Activated CD4-positive, alpha-beta T cell treated with anti-CD3 and anti-CD28 coated beads for 1 hour (primary cell): ENCODE results near the gene NECAB3.
A peak's percentile ranks its signal among the peaks of the same experiment; 100 is the strongest.
"Not testable (repeated sequence)": the region's sequence is repeated elsewhere in the genome, so short reads cannot be mapped to it uniquely, and the experiment has no call there.

Source experiments
- DNase-seq: peaks from one replicate; pipeline ENCODE4 v3.0.0-alpha.2; 2020

Gene NECAB3

GRCh38 chr20:33674294-33675135, at the start of gene NECAB3:
NECAB3 (minus strand) TSS chr20:33674428; CDS start chr20:33674352, 76 bp downstream.
- no peak for DNase-seq

DNA sequence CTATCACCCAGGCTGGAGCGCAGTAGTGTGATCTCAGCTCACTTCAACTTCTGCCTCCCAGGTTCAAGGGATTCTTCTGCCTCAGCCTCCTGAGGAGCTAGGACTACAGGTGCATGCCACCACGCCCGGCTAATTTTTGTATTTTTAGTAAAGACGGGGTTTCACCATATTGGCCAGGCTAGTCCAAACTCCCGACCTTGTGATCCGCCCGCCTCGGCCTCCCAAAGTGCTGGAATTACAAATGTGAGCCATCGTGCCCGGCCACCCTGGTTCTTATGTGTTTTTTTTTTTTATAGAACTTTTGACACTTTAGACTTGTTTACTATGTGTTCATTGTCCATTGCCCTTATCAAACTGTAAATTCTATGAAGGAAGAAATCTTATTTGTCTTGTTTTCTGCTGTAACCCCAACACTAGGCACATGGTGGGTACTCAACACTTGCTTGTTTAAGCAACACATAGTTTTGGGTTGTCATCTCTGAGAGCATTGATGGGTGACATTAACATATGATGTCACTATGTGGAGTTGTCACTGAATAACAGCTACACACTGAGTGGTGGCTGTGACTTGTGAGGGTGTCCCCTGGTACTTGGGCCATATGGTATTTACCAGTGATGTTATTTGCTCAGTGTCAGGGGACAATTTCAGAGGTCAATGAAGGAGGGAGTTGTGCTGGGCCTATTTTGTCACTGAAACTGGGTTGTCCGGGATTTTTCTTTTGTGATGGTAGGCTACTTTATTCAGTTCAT, 47.3 kb upstream of the NECAB3 start:
- DNase-seq = no peak

DNA sequence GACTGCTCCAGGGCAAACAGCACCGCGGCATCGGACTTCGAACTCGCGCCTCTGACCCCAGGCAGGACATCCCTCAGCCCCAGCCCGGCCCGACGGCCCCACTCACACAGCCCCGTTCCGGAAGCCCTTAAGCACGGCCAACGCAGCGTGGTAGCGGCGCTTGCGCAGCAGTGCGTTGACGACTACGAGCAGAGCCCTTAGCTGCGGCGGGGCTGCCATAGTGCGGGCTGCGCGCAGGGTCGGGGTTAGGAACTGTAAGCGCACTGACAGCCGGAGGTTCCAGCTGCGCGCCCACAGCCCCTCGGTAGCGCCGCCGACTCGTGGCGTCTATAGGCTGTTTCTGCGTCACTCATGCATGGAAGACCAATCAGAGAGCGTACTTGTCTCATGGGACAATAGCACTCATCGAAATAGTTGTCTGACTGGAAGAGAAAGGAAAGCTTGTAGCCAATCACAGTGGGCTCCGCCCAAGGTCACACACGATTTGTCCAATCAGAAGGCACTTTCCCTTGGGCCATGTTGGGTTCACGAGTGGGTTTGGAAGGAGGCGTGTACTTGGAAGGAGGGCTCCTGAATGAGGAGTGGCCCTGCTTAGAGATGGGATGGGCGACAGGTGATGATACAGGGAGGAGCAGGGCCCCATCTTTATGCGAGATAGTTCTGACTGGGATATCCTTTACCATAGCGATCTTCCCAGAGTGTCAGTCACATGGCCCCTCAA, 45.9 kb upstream of the NECAB3 start, which contains the start of gene PXMP4:
Gene PXMP4 (minus strand): TSS at position 322 of the 721 bp plus-strand sequence. CDS start 103 bp downstream, at position 219.
- DNase-seq = peak; percentile 78

GRCh38 chr20:33719277-33719988, 45.2 kb upstream of the NECAB3 start:
- no peak for DNase-seq

DNA sequence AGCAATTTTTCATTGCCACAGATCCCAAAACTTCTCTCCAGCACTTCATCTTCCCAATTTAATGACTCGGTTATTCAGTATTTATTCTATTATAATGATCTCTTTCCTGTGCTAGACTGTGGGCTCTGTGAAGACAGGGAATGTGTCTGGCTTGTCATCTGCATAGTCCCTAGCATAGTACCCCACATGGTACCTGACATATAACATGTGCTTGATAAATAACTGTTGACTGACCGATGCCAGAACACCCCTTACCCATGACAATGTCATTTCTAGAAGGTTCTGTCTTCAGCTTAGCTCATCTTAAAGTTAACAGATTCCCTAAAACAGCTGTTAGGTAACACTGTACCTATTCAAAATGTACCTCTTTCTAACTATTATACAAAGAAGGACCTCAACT, 42.3 kb upstream of the NECAB3 start:
- DNase-seq = no peak

- DNase-seq = no peak
Observed at GRCh38 chr20:33713865-33714367, 39.7 kb upstream of the NECAB3 start.

- no peak for DNase-seq
Observed at GRCh38 chr20:33711446-33711738, 37.2 kb upstream of the NECAB3 start.

DNA sequence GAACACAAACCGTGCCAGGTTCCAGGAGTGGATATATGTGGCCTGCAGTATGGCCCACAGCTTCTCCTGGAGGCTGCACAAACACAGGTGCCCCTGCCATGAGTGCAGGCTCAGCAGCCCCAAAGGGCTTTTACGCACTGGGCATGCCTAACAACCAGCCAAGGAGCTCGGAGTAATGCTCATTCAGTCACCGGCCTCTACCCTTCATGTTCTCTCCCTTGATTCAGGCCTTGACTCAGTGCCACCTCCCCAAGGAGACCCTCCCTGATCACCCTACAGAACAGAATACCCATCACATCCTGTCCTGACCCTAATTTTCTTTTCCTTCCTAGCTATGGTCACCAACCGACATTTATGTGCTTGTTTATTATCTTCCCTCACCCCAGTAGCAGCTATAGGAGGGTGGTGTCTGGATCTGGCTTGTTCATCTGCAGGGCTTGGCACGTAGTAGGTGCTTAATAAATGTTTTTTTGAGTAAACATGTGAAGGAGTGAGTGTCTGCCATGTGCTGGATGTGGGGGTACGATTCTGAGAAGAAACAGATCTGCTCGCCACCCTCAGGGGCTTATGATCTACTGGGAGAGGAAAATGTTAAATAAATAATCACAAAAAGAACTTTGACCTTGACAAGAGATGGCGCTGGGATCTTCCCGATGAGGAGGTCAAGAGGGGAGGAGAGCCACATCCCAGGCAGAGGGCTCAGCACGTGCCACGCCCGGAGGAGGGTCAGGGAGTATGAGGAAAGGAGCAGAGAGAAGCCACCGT, 36.6 kb upstream of the NECAB3 start:
- DNase-seq = no peak

- DNase-seq = no peak
Observed at GRCh38 chr20:33709905-33710541, 35.8 kb upstream of the NECAB3 start.

DNA sequence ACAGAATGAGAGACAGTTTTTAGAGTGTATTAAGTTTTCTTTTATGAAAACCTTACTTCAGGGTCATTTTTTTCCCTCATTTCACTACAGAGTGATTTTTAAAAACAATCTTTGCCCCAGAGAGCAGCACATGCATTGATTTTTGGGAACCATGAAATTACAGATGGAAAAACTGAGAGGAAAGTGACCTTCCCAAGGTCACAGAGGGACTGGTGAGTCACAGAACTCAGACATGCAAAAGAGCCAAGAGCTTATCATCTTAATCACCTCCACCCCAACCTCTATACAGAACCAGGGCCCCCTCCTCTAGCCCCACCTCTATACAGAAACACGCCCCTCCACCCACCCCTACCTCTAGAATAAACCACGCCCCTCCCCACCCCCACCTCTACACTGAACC, 35.2 kb upstream of the NECAB3 start:
- DNase-seq = no peak

- DNase-seq = no peak
Observed at GRCh38 chr20:33707668-33708067, 33.4 kb upstream of the NECAB3 start.

GRCh38 chr20:33704197-33704924, 30.1 kb upstream of the NECAB3 start:
- DNase-seq = no peak

GRCh38 chr20:33703498-33704137, 29.4 kb upstream of the NECAB3 start:
- DNase-seq = no peak

DNA sequence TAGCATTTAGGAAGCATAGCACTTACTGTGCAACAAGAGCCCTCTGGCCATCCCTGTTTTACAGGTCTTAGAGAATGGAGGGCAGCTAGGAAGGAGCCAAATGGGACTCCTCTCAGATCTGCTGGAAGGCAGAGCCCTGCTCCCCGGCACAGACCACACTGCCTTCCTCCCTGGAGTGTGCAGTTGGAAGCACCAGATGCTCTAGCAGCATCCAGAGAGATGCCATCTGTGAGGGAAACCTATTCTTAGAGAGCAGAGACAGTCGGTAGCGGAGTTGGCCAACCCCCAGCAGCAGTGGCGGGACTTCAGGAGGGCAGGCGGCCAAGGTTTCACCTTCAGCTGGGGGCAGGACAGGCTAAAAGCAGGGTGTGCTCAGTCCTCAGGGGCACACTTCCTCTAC, 28.6 kb upstream of the NECAB3 start:
- no peak for DNase-seq

DNA sequence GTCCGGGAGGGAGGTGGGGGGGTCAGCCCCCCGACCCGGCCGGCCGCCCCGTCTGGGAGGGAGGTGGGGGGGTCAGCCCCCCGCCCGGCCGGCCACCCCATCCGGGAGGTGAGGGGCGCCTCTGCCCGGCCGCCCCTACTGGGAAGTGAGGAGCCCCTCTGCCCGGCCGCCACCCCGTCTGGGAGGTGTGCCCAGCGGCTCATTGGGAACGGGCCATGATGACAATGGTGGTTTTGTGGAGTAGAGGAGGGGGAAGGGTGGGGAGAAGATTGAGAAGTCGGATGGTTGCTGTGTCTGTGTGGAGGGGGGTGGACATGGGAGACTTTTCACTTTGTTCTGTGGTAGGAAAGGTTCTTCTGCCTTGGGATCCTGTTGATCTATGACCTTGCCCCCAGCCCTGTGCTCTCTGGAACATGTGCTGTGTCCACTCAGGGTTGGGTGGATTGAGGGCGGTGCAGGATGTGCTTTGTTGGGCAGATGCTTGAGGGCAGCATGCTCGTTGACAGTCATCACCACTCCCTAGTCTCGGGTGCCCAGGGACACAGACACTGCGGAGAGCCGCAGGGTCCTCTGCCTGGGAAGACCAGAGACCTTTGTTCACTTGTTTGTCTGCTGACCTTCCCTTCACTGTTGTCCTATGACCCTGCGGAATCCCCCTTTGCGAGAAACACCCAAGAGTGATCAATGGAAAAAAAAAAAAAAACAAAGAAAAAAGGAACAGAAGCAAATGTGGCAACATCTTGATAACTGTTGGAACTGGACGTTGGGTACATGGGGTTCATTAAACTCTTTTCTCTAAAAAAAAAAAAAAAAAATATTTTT, 27.6 kb upstream of the NECAB3 start:
- DNase-seq = no peak

DNA sequence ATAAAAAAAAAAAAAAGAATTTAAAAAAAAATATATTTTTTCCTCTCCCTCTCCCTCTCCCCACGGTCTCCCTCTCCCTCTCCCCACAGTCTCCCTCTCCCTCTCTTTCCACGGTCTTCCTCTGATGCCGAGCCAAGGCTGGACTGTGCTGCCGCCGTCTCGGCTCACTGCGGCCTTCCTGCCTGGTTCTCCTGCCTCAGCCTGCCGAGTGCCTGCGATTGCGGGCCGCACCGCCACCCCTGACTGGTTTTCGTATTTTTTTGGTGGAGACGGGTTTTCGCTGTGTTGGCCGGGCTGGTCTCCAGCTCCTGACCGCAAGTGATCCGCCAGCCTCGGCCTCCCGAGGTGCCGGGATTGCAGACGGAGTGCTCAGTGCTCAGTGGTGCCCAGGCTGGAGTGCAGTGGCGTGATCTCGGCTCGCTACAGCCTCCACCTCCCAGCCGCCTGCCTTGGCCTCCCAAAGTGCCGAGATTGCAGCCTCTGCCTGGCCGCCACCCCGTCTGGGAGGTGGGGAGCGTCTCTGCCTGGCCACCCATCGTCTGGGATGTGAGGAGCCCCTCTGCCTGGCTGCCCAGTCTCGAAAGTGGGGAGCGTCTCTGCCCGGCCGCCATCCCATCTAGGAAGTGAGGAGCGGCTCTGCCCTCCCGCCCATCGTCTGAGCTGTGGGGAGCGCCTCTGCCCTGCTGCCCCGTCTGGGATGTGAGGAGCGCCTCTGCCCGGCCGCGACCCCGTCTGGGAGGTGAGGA, 26.6 kb upstream of the NECAB3 start:
- not testable (repeated sequence) for DNase-seq

GRCh38 chr20:33698966-33699365, 24.7 kb upstream of the NECAB3 start:
- not testable (repeated sequence) for DNase-seq

- DNase-seq = no peak
Observed at GRCh38 chr20:33697129-33697528, 22.9 kb upstream of the NECAB3 start.
